ENCODE data around the gene PEX6. TPM values are rescaled to one million over a fixed set of nuclear protein-coding genes. Genes with fewer than 3 reads are reported as not detected.

PEX6 gene
- total RNA-seq: 20.8 and 21.8 TPM in 2 replicates

GRCh38 chr6:42978839-42979522, at the start of gene PEX6:
PEX6 (minus strand) TSS chr6:42979181; CDS start chr6:42979150, 31 bp downstream.

GRCh38 chr6:43021270-43022047, 42.5 kb upstream of the PEX6 start, which contains the start of gene RRP36:
RRP36 (plus strand) TSS chr6:43021623; CDS start chr6:43021655, 32 bp downstream.

GRCh38 chr6:43013843-43014433, 35.0 kb upstream of the PEX6 start, which contains the start of the genes KLHDC3 and MEA1:
KLHDC3 (plus strand) TSS chr6:43014249; CDS start chr6:43017193, 2,944 bp downstream.
MEA1 (minus strand) TSS chr6:43013946; CDS start chr6:43013813, 133 bp downstream.

GRCh38 chr6:42984001-42984923, 5.3 kb upstream of the PEX6 start, which contains the start of gene PPP2R5D:
PPP2R5D (plus strand) TSS chr6:42984570; CDS start chr6:42984678, 108 bp downstream.

GRCh38 chr6:42960243-42961019, 18.6 kb downstream of the PEX6 start, which contains the start of gene GNMT:
GNMT (plus strand) TSS chr6:42960754; CDS start chr6:42960768, 14 bp downstream.

GRCh38 chr6:42928986-42929820, 49.8 kb downstream of the PEX6 start, which contains the start of gene CNPY3:
CNPY3 (plus strand) TSS chr6:42929480; CDS start chr6:42929571, 91 bp downstream.

GRCh38 chr6:42915732-42916131, 63.2 kb downstream of the PEX6 start, which contains the start of gene PTCRA:
PTCRA (plus strand) TSS chr6:42916053; CDS start chr6:42916070, 17 bp downstream.

Other genes starting within 250 kb of the PEX6 start
- 27.8 and 38.4 TPM in 2 replicates for gene TBCC, start 233.1 kb downstream of the PEX6 start, total RNA-seq
- gene BICRAL, start 197.1 kb downstream of the PEX6 start, total RNA-seq: 6.6 and 7.0 TPM in 2 replicates
- gene RPL7L1, start 99.6 kb downstream of the PEX6 start, total RNA-seq: 77.8 and 97.9 TPM in 2 replicates
- not detected in 2 replicates for gene PTCRA, start 63.1 kb downstream of the PEX6 start, total RNA-seq
- gene CNPY3, start 49.7 kb downstream of the PEX6 start, total RNA-seq: 25.5 and 27.7 TPM in 2 replicates
- not detected in 2 replicates for gene GNMT, start 18.4 kb downstream of the PEX6 start, total RNA-seq
- 31.8 TPM in 2 replicates for gene PPP2R5D, start 5.4 kb upstream of the PEX6 start, total RNA-seq
- 54.0 and 61.1 TPM in 2 replicates for gene MEA1, start 34.8 kb upstream of the PEX6 start, total RNA-seq
- 75.7 and 92.5 TPM in 2 replicates for gene KLHDC3, start 35.1 kb upstream of the PEX6 start, total RNA-seq
- gene RRP36, start 42.4 kb upstream of the PEX6 start, total RNA-seq: 40.7 and 63.8 TPM in 2 replicates
- 33.3 and 36.4 TPM in 2 replicates for gene CUL7, start 74.7 kb upstream of the PEX6 start, total RNA-seq
- gene MRPL2, start 80.3 kb upstream of the PEX6 start, total RNA-seq: 14.2 and 26.8 TPM in 2 replicates
- gene KLC4, start 80.5 kb upstream of the PEX6 start, total RNA-seq: 9.9 and 11.0 TPM in 2 replicates
- 110 and 119 TPM in 2 replicates for gene PTK7, start 97.1 kb upstream of the PEX6 start, total RNA-seq
- gene SRF, start 192.1 kb upstream of the PEX6 start, total RNA-seq: 14.1 and 16.3 TPM in 2 replicates
- 12.7 and 17.2 TPM in 2 replicates for gene CUL9, start 203.0 kb upstream of the PEX6 start, total RNA-seq

All from cardiac ventricle fibroblast (primary cell).